Thymus (tissue), 11 donors: ENCODE measurements around the gene POU2F2. TPM values are rescaled to one million over a fixed set of nuclear protein-coding genes. Genes with fewer than 3 reads are reported as not detected.
A peak's percentile ranks its signal among the peaks of the same experiment; 100 is the strongest.
"Not testable (repeated sequence)": the region's sequence is repeated elsewhere in the genome, so short reads cannot be mapped to it uniquely, and the experiment has no call there.

Source experiments
- DNase-seq, 9 donors: peaks; one replicate each; pipeline ENCODE4 v3.0.0-alpha.2; 2013; ENCODE audit warnings: low spot score in 9 of 9, low read depth in 6 of 9, missing footprints in 1 of 9
- H3K27ac ChIP-seq, 2 donors: one replicate each; pipeline ENCODE4 v1.5.1; 2013; ENCODE audit warnings: control low read depth in 1 of 2, low read depth in 1 of 2, low read length in 1 of 2, mild to moderate bottlenecking in 1 of 2, moderate library complexity in 1 of 2
- H3K27me3 ChIP-seq, 2 donors: one replicate each; pipeline ENCODE4 v1.5.1; 2013; ENCODE audit warnings: low read length in 1 of 2; ENCODE audit not compliant: control insufficient read depth in 2 of 2, insufficient read depth in 1 of 2
- H3K36me3 ChIP-seq, 2 donors: one replicate each; pipeline ENCODE4 v1.5.1; 2013; ENCODE audit warnings: low read length in 1 of 2, mild to moderate bottlenecking in 1 of 2, moderate library complexity in 1 of 2; ENCODE audit not compliant: control insufficient read depth in 2 of 2, insufficient read depth in 2 of 2
- H3K4me1 ChIP-seq, 2 donors: one replicate each; pipeline ENCODE4 v1.5.1; 2013; ENCODE audit warnings: low read length in 2 of 2; ENCODE audit not compliant: control insufficient read depth in 2 of 2, insufficient read depth in 2 of 2
- H3K4me3 ChIP-seq, 2 donors: one replicate each; pipeline ENCODE4 v1.5.1; 2013; ENCODE audit warnings: low read length in 2 of 2, control low read depth in 1 of 2, mild to moderate bottlenecking in 1 of 2
- H3K9me3 ChIP-seq, 2 donors: one replicate each; pipeline ENCODE4 v1.5.1; 2013; ENCODE audit warnings: low read length in 1 of 2, mild to moderate bottlenecking in 1 of 2; ENCODE audit not compliant: control insufficient read depth in 2 of 2, insufficient read depth in 1 of 2
- WGBS: extraction: QIAGEN DNeasy Blood & Tissue Kit; methylation state at CpG from one replicate; pipeline ENCODE4 v1.1.7; 2013; 5-methylcytosine and 5-hydroxymethylcytosine counted together
- polyA plus RNA-seq: library from polyadenylated mRNA; stranded (reverse); fragments of 200-250 nt; gene quantifications from one replicate; pipeline ENCODE4 v1.2.3, GENCODE V29; 2013
- total RNA-seq: library from RNA; stranded (reverse); fragments of 120-200 nt; gene quantifications from one replicate; pipeline ENCODE4 v1.2.4, GENCODE V29; 2013
- donor health status: healthy.

POU2F2 gene
- total and polyA plus RNA-seq, 2 donors: 1.5 to 7.7 TPM

DNA sequence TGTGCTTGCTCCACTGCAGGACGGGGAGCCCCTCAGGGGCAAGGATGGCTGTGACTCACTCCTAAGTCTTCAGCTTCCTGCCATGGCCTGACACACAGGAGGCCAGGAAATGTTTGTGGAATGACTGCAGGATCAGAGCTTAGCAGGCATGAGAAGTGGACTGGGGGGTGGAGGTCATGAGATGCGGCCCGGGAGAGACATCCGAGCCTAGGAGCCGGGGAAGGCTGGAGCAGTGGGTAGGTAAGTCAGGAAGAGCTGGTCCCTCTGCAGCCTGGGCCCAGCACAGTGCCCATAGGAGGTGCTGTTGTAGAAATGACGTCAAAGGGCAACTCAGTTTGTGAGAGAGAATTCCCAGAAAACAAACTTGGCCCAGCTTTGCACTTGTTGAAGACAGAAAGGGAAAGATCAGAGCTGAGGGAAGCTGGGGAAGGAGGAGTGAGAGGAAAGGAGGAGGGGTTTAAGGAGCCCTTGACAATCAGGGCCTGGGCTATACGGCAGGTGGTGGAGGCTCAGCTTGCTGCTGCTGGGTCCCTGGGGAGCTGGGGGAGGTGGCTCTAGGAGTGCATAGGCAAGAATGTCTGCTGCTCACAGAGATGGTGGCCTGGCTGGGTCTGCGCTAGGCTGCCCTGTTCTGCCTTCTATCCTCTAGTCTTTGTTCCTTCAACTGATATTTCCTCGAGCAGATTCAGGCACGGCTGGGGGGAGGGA, 18.5 kb downstream of the POU2F2 start:
- Histone ChIP-seq H3K27me3 (peaks cover 0 to 2% of the 10 kb centered on the region in 2 donors), H3K4me1 (peaks cover 0 to 12% of the 10 kb centered on the region in 2 donors), H3K4me3 (no peak overlapping the region), H3K27ac (no peak overlapping the region), H3K9me3 (no peaks in the 10 kb centered on the region), H3K36me3 (peaks cover 0 to 2% of the 10 kb centered on the region in 2 donors)
- 88% methylated on average over 10 of the region's 10 CpGs for WGBS
- peak in 1 of 9 donors; percentile 28 for DNase-seq

DNA sequence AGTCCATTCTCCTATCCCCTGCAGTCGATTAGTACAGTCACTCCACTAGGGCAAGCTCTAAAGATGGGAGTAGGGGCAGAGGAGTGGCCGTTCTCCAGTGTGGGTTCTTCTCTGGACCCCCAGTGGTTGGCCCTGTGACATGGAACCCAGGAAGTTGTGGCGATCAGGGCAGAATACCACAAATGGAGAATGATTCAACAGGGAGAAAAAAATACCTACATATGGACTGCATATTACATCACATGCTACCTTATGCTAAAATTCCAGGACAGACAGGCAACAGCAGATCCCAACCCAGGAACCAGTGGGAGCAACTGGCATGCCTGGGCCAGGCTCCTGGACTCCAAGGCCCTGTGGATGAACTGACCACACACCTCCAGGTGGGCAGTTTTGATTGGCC, 20.4 kb downstream of the POU2F2 start:
- Histone ChIP-seq H3K4me1 (peaks cover 0 to 16% of the 10 kb centered on the region in 2 donors), H3K27ac (no peak overlapping the region), H3K36me3 (peaks cover 0 to 2% of the 10 kb centered on the region in 2 donors), H3K27me3 (peaks cover 0 to 2% of the 10 kb centered on the region in 2 donors), H3K9me3 (no peaks in the 10 kb centered on the region), H3K4me3 (no peak overlapping the region)
- DNase-seq: no peak
- WGBS: 82% methylated on average over 3 of the region's 3 CpGs

DNA sequence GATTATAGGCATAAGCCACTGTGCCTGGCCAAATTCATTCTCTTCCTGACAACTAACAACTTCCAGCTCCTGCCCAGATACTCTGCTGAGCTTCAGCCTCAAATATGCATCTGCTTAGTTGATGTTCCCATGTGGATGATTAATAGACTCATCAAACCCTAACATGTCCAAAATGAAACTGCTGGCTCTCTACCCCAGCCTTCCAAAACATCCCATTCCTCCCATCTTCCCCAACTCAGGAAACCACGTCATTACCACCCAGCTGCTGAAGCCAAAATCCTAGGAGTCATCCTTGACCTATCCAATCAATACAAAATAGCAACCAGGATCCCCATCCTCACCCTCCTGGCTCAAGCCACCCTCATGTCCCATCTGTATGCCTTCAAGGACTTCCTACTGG, 20.9 kb downstream of the POU2F2 start:
- peaks cover 0 to 16% of the 10 kb centered on the region in 2 donors for H3K4me1 ChIP-seq
- H3K36me3 ChIP-seq: no peaks in the 10 kb centered on the region
- peaks cover 0 to 2% of the 10 kb centered on the region in 2 donors for H3K27me3 ChIP-seq
- no peak for DNase-seq
- H3K27ac ChIP-seq: no peak overlapping the region
- H3K4me3 ChIP-seq: no peak overlapping the region
- no peaks in the 10 kb centered on the region for H3K9me3 ChIP-seq
- 96% methylated on average over 1 of the region's 1 CpG for whole genome bisulfite sequencing

DNA sequence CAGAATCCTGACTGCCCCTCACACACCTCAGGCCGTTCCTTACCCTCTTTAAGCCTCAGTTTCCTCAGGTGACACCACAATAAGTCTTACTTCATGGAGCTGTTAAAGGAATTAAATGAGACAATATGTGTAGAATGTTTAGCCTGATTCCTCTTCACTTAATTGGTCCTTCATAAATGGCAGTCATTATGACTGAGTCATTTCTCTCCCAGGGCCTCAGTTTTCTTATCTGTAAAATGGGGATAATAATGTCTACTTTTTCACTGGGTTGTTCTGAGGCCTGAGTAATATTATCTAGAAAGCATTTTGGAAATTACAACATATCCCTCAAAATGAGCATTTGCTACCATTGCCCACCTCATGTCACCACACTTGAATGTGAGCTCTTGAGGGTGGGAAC, 21.6 kb downstream of the POU2F2 start:
- Histone ChIP-seq H3K27ac (no peak overlapping the region), H3K27me3 (peaks cover 0 to 2% of the 10 kb centered on the region in 2 donors), H3K9me3 (no peaks in the 10 kb centered on the region), H3K4me1 (peaks cover 0 to 16% of the 10 kb centered on the region in 2 donors), H3K36me3 (no peaks in the 10 kb centered on the region), H3K4me3 (no peak overlapping the region)
- DNase-seq: no peak
- WGBS: 94% methylated on average over 1 of the region's 1 CpG

DNA sequence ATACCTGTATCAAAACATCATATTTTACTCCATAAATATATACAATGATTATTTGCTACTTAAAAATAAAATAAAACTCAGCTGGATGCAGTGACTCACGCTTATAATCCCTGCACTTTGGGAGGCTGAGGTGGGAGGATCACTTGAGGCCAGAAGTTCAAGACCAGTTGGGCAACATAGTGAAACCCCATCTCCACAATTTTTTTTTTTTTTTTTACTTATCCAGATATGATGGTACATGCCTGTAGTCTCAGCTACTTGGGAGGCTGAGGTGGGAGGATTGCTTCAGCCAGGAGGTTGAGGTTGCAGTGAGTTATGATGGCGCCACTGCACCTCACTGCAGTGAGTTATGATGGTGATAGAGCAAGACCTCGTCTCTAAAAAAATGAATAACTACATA, 22.4 kb downstream of the POU2F2 start:
- WGBS: 95% methylated on average over 3 of the region's 3 CpGs

DNA sequence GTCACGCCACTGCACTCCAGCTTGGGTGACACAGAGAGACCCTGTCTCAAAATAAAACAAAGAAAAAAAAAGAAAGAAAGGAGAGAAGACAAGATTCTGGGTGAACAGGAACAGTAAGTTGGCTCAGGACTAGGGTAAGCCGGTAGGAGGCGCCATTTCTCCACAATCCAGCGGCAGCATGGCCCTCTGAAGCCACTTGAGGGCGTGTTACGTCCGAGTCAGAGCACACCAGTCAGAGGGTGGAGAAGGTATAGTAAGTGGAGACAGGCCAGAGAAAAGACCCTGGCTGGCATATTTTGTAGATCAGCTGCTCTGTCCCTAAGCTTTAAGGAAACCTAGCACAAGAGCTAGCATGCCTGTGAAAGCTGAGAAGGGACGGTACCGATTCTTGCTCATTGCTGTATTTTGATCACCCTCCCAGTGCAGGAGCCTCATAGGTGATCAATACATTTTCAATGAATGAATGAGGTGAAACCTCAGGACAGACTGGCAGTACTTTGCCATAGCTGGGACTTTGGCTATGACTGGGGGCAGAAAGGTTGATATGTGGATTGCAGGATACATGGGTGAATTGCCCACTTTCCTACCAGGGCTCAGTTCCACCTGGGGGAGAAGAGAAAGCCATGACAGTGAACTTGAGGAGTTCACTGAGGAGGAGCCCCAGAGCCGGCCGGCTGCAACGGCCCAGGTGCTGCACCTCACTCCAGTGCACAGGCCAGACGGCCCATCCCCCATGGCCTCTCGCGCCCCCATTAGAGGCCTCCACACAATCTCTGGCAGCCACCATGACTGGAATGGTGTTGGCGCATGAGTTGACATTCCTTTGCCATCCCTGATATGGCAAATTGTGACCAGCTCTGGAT, 23.5 kb downstream of the POU2F2 start:
- peak; percentile 61 to 93 (median 83) for DNase-seq
- H3K9me3 ChIP-seq: no peaks in the 10 kb centered on the region
- no peaks in the 10 kb centered on the region for H3K36me3 ChIP-seq
- H3K27me3 ChIP-seq: no peaks in the 10 kb centered on the region
- WGBS: 50% methylated on average over 16 of the region's 16 CpGs
- H3K4me1 ChIP-seq: peaks cover 0 to 8% of the 10 kb centered on the region in 2 donors
- H3K27ac ChIP-seq: no peak overlapping the region
- no peak overlapping the region for H3K4me3 ChIP-seq

More for the DNA sequence above, 22.4 kb downstream of the POU2F2 start:
- H3K36me3 ChIP-seq: no peaks in the 10 kb centered on the region
- no peak for DNase-seq
- no peaks in the 10 kb centered on the region for H3K27me3 ChIP-seq
- H3K4me3 ChIP-seq: no peak overlapping the region
- peaks cover 0 to 16% of the 10 kb centered on the region in 2 donors for H3K4me1 ChIP-seq
- no peaks in the 10 kb centered on the region for H3K9me3 ChIP-seq
- H3K27ac ChIP-seq: no peak overlapping the region

DNA sequence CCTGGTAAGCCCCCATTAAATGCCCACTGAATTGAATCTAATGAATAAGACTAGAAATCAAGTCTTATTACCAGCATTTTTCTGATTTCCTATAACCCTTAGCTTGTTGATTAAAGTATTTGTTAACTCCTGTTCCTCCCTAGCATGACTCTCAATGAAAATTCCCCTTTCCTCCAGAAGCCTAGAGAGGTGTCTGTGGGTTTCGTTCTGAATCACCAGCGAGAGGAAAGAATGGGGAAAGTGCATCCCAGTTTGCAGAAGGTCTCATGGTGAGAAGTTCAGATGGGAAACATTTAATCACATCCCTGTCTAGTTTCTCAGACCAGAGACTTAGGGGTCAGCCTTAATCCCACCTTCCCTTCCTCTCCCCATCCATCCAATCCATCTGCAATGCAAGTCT, 26.9 kb downstream of the POU2F2 start:
- H3K9me3 ChIP-seq: no peaks in the 10 kb centered on the region
- H3K27me3 ChIP-seq: no peaks in the 10 kb centered on the region
- WGBS: 97% methylated on average over 2 of the region's 2 CpGs
- H3K4me3 ChIP-seq: no peak overlapping the region
- no peak for DNase-seq
- H3K4me1 ChIP-seq: peaks cover 0 to 5% of the 10 kb centered on the region in 2 donors
- H3K27ac ChIP-seq: no peak overlapping the region
- H3K36me3 ChIP-seq: no peaks in the 10 kb centered on the region

DNA sequence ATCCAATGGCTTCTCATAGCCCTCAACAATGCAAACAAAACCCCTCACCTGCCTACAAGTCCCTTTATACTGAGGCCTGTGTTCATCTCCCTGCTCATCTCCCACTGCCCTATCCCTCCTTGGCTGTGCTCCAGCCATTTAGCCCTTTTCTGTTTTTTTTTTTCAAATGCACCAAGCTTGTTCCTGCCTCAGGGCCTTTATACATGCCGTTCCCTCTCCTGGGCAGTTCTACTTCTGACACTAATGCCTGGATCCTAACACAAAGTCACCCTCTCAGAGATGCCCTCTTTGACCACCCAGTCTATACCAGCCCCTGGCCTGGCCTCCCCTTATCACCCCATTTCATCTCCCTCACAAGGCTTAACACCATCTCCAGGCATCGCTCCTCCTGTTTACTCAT, 29.4 kb downstream of the POU2F2 start:
- Histone ChIP-seq H3K4me1 (peaks cover 0 to 3% of the 10 kb centered on the region in 2 donors), H3K4me3 (no peak overlapping the region), H3K9me3 (no peaks in the 10 kb centered on the region), H3K36me3 (no peaks in the 10 kb centered on the region), H3K27ac (no peak overlapping the region), H3K27me3 (no peaks in the 10 kb centered on the region)
- no peak for DNase-seq
- WGBS: 100% methylated on average over 2 of the region's 2 CpGs

DNA sequence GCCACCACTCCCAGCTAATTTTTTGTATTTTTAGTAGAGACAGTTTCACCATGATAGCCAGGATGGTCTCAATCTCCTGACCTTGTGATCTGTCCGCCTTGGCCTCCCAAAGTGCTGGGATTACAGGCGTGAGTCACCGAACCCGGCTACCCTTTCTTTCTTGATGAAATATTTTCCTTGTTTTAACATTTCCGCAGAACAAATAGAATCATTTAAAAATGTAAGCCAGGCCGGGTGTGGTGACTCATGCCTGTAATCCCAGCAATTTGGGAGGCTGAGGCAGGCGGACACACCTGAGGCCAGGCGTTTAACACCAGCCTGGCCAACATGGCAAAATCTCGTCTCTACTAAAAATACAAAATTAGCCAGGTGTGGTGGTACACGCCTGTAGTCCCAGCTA, 32.0 kb downstream of the POU2F2 start:
- not testable (repeated sequence) for H3K4me3 ChIP-seq, DNase-seq, H3K27ac ChIP-seq, H3K27me3 ChIP-seq, H3K9me3 ChIP-seq, H3K36me3 ChIP-seq, H3K4me1 ChIP-seq
- 97% methylated on average over 10 of the region's 10 CpGs for WGBS
